ENCODE measurements around the gene AMDHD1.
A peak's percentile ranks its signal among the peaks of the same experiment; 100 is the strongest.

AMDHD1 gene

GRCh38 chr12:95995238-95996031, 52.3 kb downstream of the AMDHD1 start:
- no peak for DNase-seq (ENCODE audit: low read depth, low spot score)

GRCh38 chr12:95996034-95996658, 53.0 kb downstream of the AMDHD1 start, which contains the start of gene HAL:
Gene HAL, minus strand, starts transcription at chr12:95996344. Its CDS starts 434 bp downstream, at chr12:95995910.
- DNase-seq (ENCODE audit: low read depth, low spot score), result no peak

GRCh38 chr12:95997276-95997675, 54.1 kb downstream of the AMDHD1 start:
- DNase-seq (ENCODE audit: low read depth, low spot score), result no peak

- no peak for DNase-seq (ENCODE audit: low read depth, low spot score)
Measured at GRCh38 chr12:95997911-95998510, 54.9 kb downstream of the AMDHD1 start.

GRCh38 chr12:95998611-95999286, 55.6 kb downstream of the AMDHD1 start:
- peak; percentile 4 for DNase-seq (ENCODE audit: low read depth, low spot score)

- no peak for DNase-seq (ENCODE audit: low read depth, low spot score)
Measured at GRCh38 chr12:95999484-95999883, 56.4 kb downstream of the AMDHD1 start.

- no peak for DNase-seq (ENCODE audit: low read depth, low spot score)
Measured at GRCh38 chr12:96000858-96001257, 57.7 kb downstream of the AMDHD1 start.

GRCh38 chr12:96006727-96007126, 63.6 kb downstream of the AMDHD1 start:
- no peak for DNase-seq (ENCODE audit: low read depth, low spot score)

GRCh38 chr12:96007729-96008128, 64.6 kb downstream of the AMDHD1 start:
- DNase-seq (ENCODE audit: low read depth, low spot score), result no peak

- DNase-seq (ENCODE audit: low read depth, low spot score), result no peak
Measured at GRCh38 chr12:96014943-96015599, 71.9 kb downstream of the AMDHD1 start.

- DNase-seq (ENCODE audit: low read depth, low spot score), result no peak
Measured at GRCh38 chr12:96015672-96016071, 72.5 kb downstream of the AMDHD1 start.
